ENCODE measurements around the gene ARTN. TPM values are rescaled to one million over a fixed set of nuclear protein-coding genes. Genes with fewer than 3 reads are reported as not detected.
A peak's percentile ranks its signal among the peaks of the same experiment; 100 is the strongest.

ARTN gene
- total and polyA plus RNA-seq, 9 of the 15 experiments (the other 6 are each of a cell fraction or from before 2014, with no cell fraction given), result 0.06 to 0.38 TPM; not detected in 7

GRCh38 chr1:43975249-43975961 lies 41.8 kb downstream of the ARTN start (continued):
- TF ChIP-seq ZNF175 (CRISPR knock-in tag; IDR thresholded peaks at IDR 0.05; ENCODE audit: low read depth), result no peak
- TF ChIP-seq NFYB (IDR thresholded peaks at IDR 0.05; ENCODE audit: extremely low read depth, insufficient read length), result no peak
- TF ChIP-seq KAT8 (IDR thresholded peaks at IDR 0.05; ENCODE audit: low read depth), result no peak
- TF ChIP-seq NELFE (IDR thresholded peaks at IDR 0.05; ENCODE audit: insufficient read depth, insufficient read length), result no peak
- no peak for TF ChIP-seq ELF4 (CRISPR knock-in tag; IDR thresholded peaks at IDR 0.05)
- TF ChIP-seq NFATC3 (IDR thresholded peaks at IDR 0.05), result no peak
- TF ChIP-seq ZNF431 (CRISPR knock-in tag; IDR thresholded peaks at IDR 0.05), result no peak
- no peak for TF ChIP-seq ESRRB (CRISPR knock-in tag; IDR thresholded peaks at IDR 0.05; ENCODE audit: borderline replicate concordance)
- TF ChIP-seq ZNF518B (CRISPR knock-in tag; IDR thresholded peaks at IDR 0.05), result no peak
- TF ChIP-seq HMG20A (CRISPR knock-in tag; conservative IDR thresholded peaks at IDR 0.05), result no peak
- TF ChIP-seq RB1 (IDR thresholded peaks at IDR 0.05; ENCODE audit: low read depth), result peak; percentile 23; the same call in 1 of the 2 replicates
- no peak for TF ChIP-seq ATF4 (CRISPR knock-in tag; IDR thresholded peaks at IDR 0.05)
- no peak for TF ChIP-seq TAF7 (tag; IDR thresholded peaks at IDR 0.05)
- 0 out of 2 replicates have a peak, but pooled peaks have one; percentile 54 for TF ChIP-seq PATZ1 (CRISPR knock-in tag; IDR thresholded peaks at IDR 0.05; ENCODE audit: borderline replicate concordance)
- TF ChIP-seq DNMT1 (IDR thresholded peaks at IDR 0.05), result no peak
- no peak for TF ChIP-seq CTBP1 (IDR thresholded peaks at IDR 0.05; ENCODE audit: borderline replicate concordance)
- no peak for TF ChIP-seq ZKSCAN1 (IDR thresholded peaks at IDR 0.05; ENCODE audit: low read depth, low read length)
- TF ChIP-seq TSHZ1 (CRISPR knock-in tag; IDR thresholded peaks at IDR 0.05), result no peak

All from K562 (cell line).